Fibroblast of mammary gland (primary cell): ENCODE results near the gene TLCD4.
"Not testable (repeated sequence)": the region's sequence is repeated elsewhere in the genome, so short reads cannot be mapped to it uniquely, and the experiment has no call there.

ENCODE experiments used
- DNase-seq: peaks from one replicate; pipeline ENCODE4 v3.0.0-alpha.2; 2010; ENCODE audit warnings: low read depth
- H3K4me3 ChIP-seq: 2 replicates; pipeline ENCODE4 v1.5.1; 2011; ENCODE audit warnings: low read depth, mild to moderate bottlenecking, low read length, moderate library complexity; ENCODE audit not compliant: control insufficient read depth
- CTCF ChIP-seq: conservative IDR thresholded peaks from 2 replicates; pipeline ENCODE4 v1.5.1; 2011; ENCODE audit warnings: low read depth, low read length, inconsistent platforms; ENCODE audit not compliant: control insufficient read depth, insufficient read depth

TLCD4 gene

GRCh38 chr1:95085376-95085775 lies 31.8 kb upstream of the TLCD4 start:
- TF ChIP-seq CTCF = no peak
- no peak overlapping the region for H3K4me3 ChIP-seq

GRCh38 chr1:95086949-95087533 lies 30.1 kb upstream of the TLCD4 start:
- peak; percentile 96 for DNase-seq
- no peak for TF ChIP-seq CTCF
- H3K4me3 ChIP-seq = no peak overlapping the region

More at GRCh38 chr1:95085376-95085775, 31.8 kb upstream of the TLCD4 start:
- no peak for DNase-seq

GRCh38 chr1:95088303-95088702 lies 28.9 kb upstream of the TLCD4 start:
- DNase-seq = no peak
- no peak overlapping the region for H3K4me3 ChIP-seq
- TF ChIP-seq CTCF = no peak

GRCh38 chr1:95089650-95090287 lies 27.4 kb upstream of the TLCD4 start:
- DNase-seq = no peak
- TF ChIP-seq CTCF = no peak
- H3K4me3 ChIP-seq = no peak overlapping the region

- not testable (repeated sequence) for DNase-seq, H3K4me3 ChIP-seq
Observed at GRCh38 chr1:95091290-95091689, 25.9 kb upstream of the TLCD4 start.

GRCh38 chr1:95092891-95093290 lies 24.3 kb upstream of the TLCD4 start:
- peak; percentile 30 for DNase-seq
- not testable (repeated sequence) for H3K4me3 ChIP-seq

GRCh38 chr1:95093296-95093695 lies 23.9 kb upstream of the TLCD4 start:
- DNase-seq = no peak
- H3K4me3 ChIP-seq = no peak overlapping the region
- no peak for TF ChIP-seq CTCF

GRCh38 chr1:95094923-95095322 lies 22.2 kb upstream of the TLCD4 start:
- no peak overlapping the region for H3K4me3 ChIP-seq
- no peak for DNase-seq

More at GRCh38 chr1:95094923-95095322, 22.2 kb upstream of the TLCD4 start:
- TF ChIP-seq CTCF = no peak
